Activated T-helper 1 cell treated with anti-CD3 and anti-CD28 coated beads, Interleukin-12 subunit alpha, Interleukin-12 subunit beta, Interleukin-2, Interleukin-4 antibody, amounts not matched to agents 30 ng/mL and 10 ng/mL and 1 ng/mL, durations not matched to agents 14 hours and 24 hours and 36 hours (primary cell): ENCODE measurements around the gene PRL. TPM values are rescaled to one million over a fixed set of nuclear protein-coding genes. Genes with fewer than 3 reads are reported as not detected.

Experiments used
- DNase-seq: peaks from one replicate; pipeline ENCODE4 v3.0.0; 2021; ENCODE audit warnings: low spot score
- H3K27ac Mint-ChIP-seq: one replicate; pipeline ENCODE4 v1.8.0; 2021; ENCODE audit warnings: mild to moderate bottlenecking, mixed read lengths
- H3K27me3 Mint-ChIP-seq: one replicate; pipeline ENCODE4 v1.8.0; 2022; ENCODE audit warnings: mild to moderate bottlenecking, moderate library complexity, mixed read lengths; ENCODE audit not compliant: insufficient read depth
- H3K36me3 Mint-ChIP-seq: one replicate; pipeline ENCODE4 v1.8.0; 2021; ENCODE audit warnings: low read depth, mixed read lengths
- H3K4me1 Mint-ChIP-seq: one replicate; pipeline ENCODE4 v1.8.0; 2021; ENCODE audit warnings: low read depth, mixed read lengths
- H3K4me3 Mint-ChIP-seq: one replicate; pipeline ENCODE4 v1.8.0; 2021; ENCODE audit warnings: mild to moderate bottlenecking, moderate library complexity, mixed read lengths
- H3K9me3 Mint-ChIP-seq: one replicate; pipeline ENCODE4 v1.8.0; 2021; ENCODE audit warnings: mixed read lengths
- intact Hi-C: fragments of 100-400 bp; cut with micrococcal nuclease; formaldehyde crosslinking; loops from one replicate; pipeline ENCODE4 v1.15.1; 2024
- total RNA-seq: library from RNA; stranded (reverse); gene quantifications from 2 replicates; pipeline ENCODE4 v1.2.3, GENCODE V29; 2022

Gene PRL
- total RNA-seq, 1 donor from 2014 or later: not detected

- DNase-seq: no peak
- no peaks in the 10 kb centered on the region for H3K4me1 Mint-ChIP-seq
Measured at GRCh38 chr6:22320750-22321149, 23.9 kb upstream of the PRL start.

DNA sequence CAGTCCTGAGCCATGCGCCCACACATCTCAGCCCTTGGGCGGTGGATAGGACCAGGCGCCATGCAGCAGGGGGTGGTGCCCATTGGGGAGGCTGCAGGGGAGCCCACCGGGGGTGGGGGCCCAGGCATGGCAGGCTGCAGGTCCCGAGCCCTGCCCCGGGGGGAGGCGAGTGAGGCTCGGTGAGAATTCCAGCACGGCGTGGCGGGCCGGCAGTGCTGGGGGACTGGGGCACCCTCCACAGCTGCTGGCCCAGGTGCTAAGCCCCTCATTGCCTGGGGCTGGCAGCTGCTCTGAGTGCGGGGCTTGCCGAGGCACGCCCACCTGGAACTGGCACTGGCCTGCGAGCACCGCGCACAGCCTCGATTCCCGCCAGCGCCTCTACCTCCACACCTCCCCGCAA lies 21.6 kb upstream of the PRL start:
- no peaks in the 10 kb centered on the region for H3K27me3 Mint-ChIP-seq
- no peak for DNase-seq
- no peak overlapping the region for H3K4me3 Mint-ChIP-seq
- intact Hi-C loops: no loop called here
- no peaks in the 10 kb centered on the region for H3K36me3 Mint-ChIP-seq
- H3K4me1 Mint-ChIP-seq: no peaks in the 10 kb centered on the region
- no peak overlapping the region for H3K27ac Mint-ChIP-seq
- H3K9me3 Mint-ChIP-seq: peaks cover 5% of the 10 kb centered on the region

More at GRCh38 chr6:22320750-22321149, 23.9 kb upstream of the PRL start:
- no peaks in the 10 kb centered on the region for H3K27me3 Mint-ChIP-seq
- no peak overlapping the region for H3K4me3 Mint-ChIP-seq
- H3K27ac Mint-ChIP-seq: no peak overlapping the region
- H3K36me3 Mint-ChIP-seq: no peaks in the 10 kb centered on the region
- intact Hi-C loops: no loop called here
- H3K9me3 Mint-ChIP-seq: no peaks in the 10 kb centered on the region

- DNase-seq: no peak
- H3K4me1 Mint-ChIP-seq: no peaks in the 10 kb centered on the region
- H3K27me3 Mint-ChIP-seq: no peaks in the 10 kb centered on the region
- intact Hi-C loops: no loop called here
- H3K27ac Mint-ChIP-seq: no peak overlapping the region
- no peak overlapping the region for H3K4me3 Mint-ChIP-seq
- H3K9me3 Mint-ChIP-seq: peaks cover 19% of the 10 kb centered on the region
- no peaks in the 10 kb centered on the region for H3K36me3 Mint-ChIP-seq
Measured at GRCh38 chr6:22313796-22314195, 17.0 kb upstream of the PRL start.

GRCh38 chr6:22308939-22309338 lies 12.1 kb upstream of the PRL start:
- H3K4me1 Mint-ChIP-seq: no peaks in the 10 kb centered on the region
- DNase-seq: no peak
- no peak overlapping the region for H3K4me3 Mint-ChIP-seq
- no peak overlapping the region for H3K27ac Mint-ChIP-seq
- intact Hi-C loops: no loop called here
- no peaks in the 10 kb centered on the region for H3K27me3 Mint-ChIP-seq
- H3K36me3 Mint-ChIP-seq: no peaks in the 10 kb centered on the region
- peaks cover 17% of the 10 kb centered on the region for H3K9me3 Mint-ChIP-seq

GRCh38 chr6:22306741-22307466 lies 10.1 kb upstream of the PRL start:
- Mint-ChIP-seq H3K4me1 (no peaks in the 10 kb centered on the region), H3K9me3 (peaks cover 15% of the 10 kb centered on the region)
- intact Hi-C loops: no loop called here

GRCh38 chr6:22302838-22303237 lies 6.0 kb upstream of the PRL start:
- H3K4me3 Mint-ChIP-seq: no peak overlapping the region
- H3K9me3 Mint-ChIP-seq: peaks cover 3% of the 10 kb centered on the region
- no peaks in the 10 kb centered on the region for H3K27me3 Mint-ChIP-seq
- no peak overlapping the region for H3K27ac Mint-ChIP-seq
- DNase-seq: no peak
- intact Hi-C loops: no loop called here
- no peaks in the 10 kb centered on the region for H3K4me1 Mint-ChIP-seq
- H3K36me3 Mint-ChIP-seq: no peaks in the 10 kb centered on the region

More at GRCh38 chr6:22306741-22307466, 10.1 kb upstream of the PRL start:
- Mint-ChIP-seq H3K27me3 (no peaks in the 10 kb centered on the region), H3K4me3 (no peak overlapping the region), H3K27ac (no peak overlapping the region), H3K36me3 (no peaks in the 10 kb centered on the region)
- no peak for DNase-seq

GRCh38 chr6:22300273-22300998 lies 3.6 kb upstream of the PRL start:
- no peaks in the 10 kb centered on the region for H3K4me1 Mint-ChIP-seq
- intact Hi-C loops: no loop called here
- no peak for DNase-seq

GRCh38 chr6:22298475-22298890 lies 1.6 kb upstream of the PRL start:
- no peak overlapping the region for H3K4me3 Mint-ChIP-seq
- no peaks in the 10 kb centered on the region for H3K4me1 Mint-ChIP-seq
- H3K9me3 Mint-ChIP-seq: no peaks in the 10 kb centered on the region
- intact Hi-C loops: no loop called here
- no peaks in the 10 kb centered on the region for H3K36me3 Mint-ChIP-seq
- no peaks in the 10 kb centered on the region for H3K27me3 Mint-ChIP-seq
- no peak overlapping the region for H3K27ac Mint-ChIP-seq
- no peak for DNase-seq

More at GRCh38 chr6:22300273-22300998, 3.6 kb upstream of the PRL start:
- H3K4me3 Mint-ChIP-seq: no peak overlapping the region
- H3K9me3 Mint-ChIP-seq: no peaks in the 10 kb centered on the region
- H3K27me3 Mint-ChIP-seq: no peaks in the 10 kb centered on the region
- no peak overlapping the region for H3K27ac Mint-ChIP-seq
- H3K36me3 Mint-ChIP-seq: no peaks in the 10 kb centered on the region

GRCh38 chr6:22296067-22296466 lies 769 bp downstream of the PRL start:
- DNase-seq: no peak
- Mint-ChIP-seq H3K36me3 (no peaks in the 10 kb centered on the region), H3K9me3 (no peaks in the 10 kb centered on the region), H3K27me3 (no peaks in the 10 kb centered on the region), H3K4me3 (no peak overlapping the region), H3K27ac (no peak overlapping the region), H3K4me1 (no peaks in the 10 kb centered on the region)
- intact Hi-C loops: no loop called here

DNA sequence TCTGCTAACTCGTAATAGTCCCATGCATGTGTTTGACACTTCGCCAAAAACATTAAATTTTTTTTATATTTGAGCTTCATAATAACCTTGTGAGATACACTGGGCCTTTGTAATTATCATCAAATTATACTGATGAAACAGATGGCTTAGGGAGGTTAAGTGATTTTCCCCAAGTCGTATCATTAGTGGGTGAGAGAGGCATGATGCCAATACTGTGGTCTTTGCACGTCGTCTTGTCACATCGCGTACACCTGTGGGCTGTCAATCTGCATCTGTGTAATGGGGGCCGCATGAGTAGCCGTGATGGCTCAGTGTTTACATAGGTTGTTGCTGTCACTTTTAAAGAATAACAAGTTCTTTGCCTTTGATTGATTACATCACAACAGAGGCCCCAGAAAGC lies 1.7 kb downstream of the PRL start:
- H3K4me1 Mint-ChIP-seq: no peaks in the 10 kb centered on the region
- no peaks in the 10 kb centered on the region for H3K36me3 Mint-ChIP-seq
- intact Hi-C loops: no loop called here
- no peak overlapping the region for H3K4me3 Mint-ChIP-seq
- H3K27ac Mint-ChIP-seq: no peak overlapping the region
- no peaks in the 10 kb centered on the region for H3K27me3 Mint-ChIP-seq
- no peaks in the 10 kb centered on the region for H3K9me3 Mint-ChIP-seq
- no peak for DNase-seq

- no peaks in the 10 kb centered on the region for H3K4me1 Mint-ChIP-seq
- no peaks in the 10 kb centered on the region for H3K36me3 Mint-ChIP-seq
- no peak overlapping the region for H3K4me3 Mint-ChIP-seq
- intact Hi-C loops: no loop called here
- no peaks in the 10 kb centered on the region for H3K9me3 Mint-ChIP-seq
- H3K27ac Mint-ChIP-seq: no peak overlapping the region
- DNase-seq: no peak
- H3K27me3 Mint-ChIP-seq: no peaks in the 10 kb centered on the region
Measured at GRCh38 chr6:22294301-22294700, 2.5 kb downstream of the PRL start.

DNA sequence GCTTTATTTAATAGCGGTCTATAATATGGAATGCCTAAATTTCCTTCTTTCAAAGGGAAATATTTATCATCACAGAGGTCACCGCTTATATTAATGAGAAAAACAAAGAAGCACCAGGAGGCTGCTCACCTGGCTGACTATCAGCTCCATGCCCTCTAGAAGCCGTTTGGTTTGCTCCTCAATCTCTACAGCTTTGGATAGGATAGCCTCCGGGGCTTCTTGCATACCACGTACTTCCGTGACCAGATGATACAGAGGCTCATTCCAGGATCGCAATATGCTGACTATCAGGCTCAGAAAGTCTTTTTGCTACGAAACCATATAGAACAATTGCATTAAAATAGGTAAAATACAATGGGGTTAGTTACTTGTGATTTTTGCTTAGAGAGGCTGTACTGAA lies 6.8 kb downstream of the PRL start:
- Mint-ChIP-seq H3K27ac (no peak overlapping the region), H3K9me3 (no peaks in the 10 kb centered on the region), H3K27me3 (no peaks in the 10 kb centered on the region), H3K36me3 (no peaks in the 10 kb centered on the region), H3K4me3 (no peak overlapping the region), H3K4me1 (no peaks in the 10 kb centered on the region)
- no peak for DNase-seq
- intact Hi-C loops: no loop called here

DNA sequence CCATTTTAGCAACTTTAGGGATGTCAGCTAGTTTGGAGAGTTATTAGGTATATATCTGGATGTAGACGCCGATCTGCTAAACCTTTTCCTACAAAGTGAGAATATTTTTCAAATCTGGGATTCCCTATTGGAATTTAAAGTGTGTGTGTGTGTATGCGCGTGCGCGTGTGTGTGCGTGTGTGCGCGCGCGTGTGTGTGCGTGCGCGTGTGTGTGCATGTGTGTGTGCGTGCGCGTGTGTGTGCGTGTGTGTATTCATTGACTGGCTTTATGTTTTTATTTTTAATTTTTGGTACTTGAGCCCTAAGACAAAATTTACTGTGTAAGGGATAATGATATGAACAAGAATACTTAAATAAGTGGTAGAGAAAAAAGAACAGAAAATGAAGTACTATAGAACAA lies 8.1 kb downstream of the PRL start:
- DNase-seq: no peak
- Mint-ChIP-seq H3K27me3 (no peaks in the 10 kb centered on the region), H3K4me3 (no peak overlapping the region), H3K9me3 (no peaks in the 10 kb centered on the region), H3K4me1 (no peaks in the 10 kb centered on the region), H3K36me3 (no peaks in the 10 kb centered on the region), H3K27ac (no peak overlapping the region)
- intact Hi-C loops: no loop called here
